ENCODE data around the gene GRK3. TPM values are rescaled to one million over a fixed set of nuclear protein-coding genes. Genes with fewer than 3 reads are reported as not detected.

Gene GRK3
- total and polyA plus RNA-seq, 10 of the 15 experiments (the other 5 are each of a cell fraction or from before 2014, with no cell fraction given) = 3.1 to 35.1 (median 14.7) TPM

GRCh38 chr22:25637672-25638071, 73.2 kb downstream of the GRK3 start:
- SMC1A ChIA-PET (ENCODE audit: uncharacterized antibody, unreplicated experiment) = interaction anchor here (1.1 to 2.1 kb wide), 5 partner anchors 7 to 93 kb away, joined by 3 to 10 read pairs (median 4); no protein-coding TSS in a partner anchor
- DNase-seq (ENCODE audit: low read depth, low spot score) (no peak), FAIRE-seq (no peak), ATAC-seq (no peak)
- Histone ChIP-seq H3K9ac (ENCODE audit: control insufficient read depth, insufficient read depth, low read length) (no peak overlapping the region), H3K27me3 (replicated peaks in 1 of 2; ENCODE audit: control insufficient read depth in 2 of 2, insufficient read depth in 2 of 2, low read length in 1 of 2) (no peaks in the 10 kb centered on the region), H3K4me2 (ENCODE audit: control insufficient read depth, insufficient read depth) (no peak overlapping the region), H3K4me3 (no peak overlapping the region), H3K79me2 (ENCODE audit: control insufficient read depth, insufficient read depth, low read length) (peaks cover 1% of the 10 kb centered on the region; the same call in 1 of the 2 replicates), H4K20me1 (ENCODE audit: control insufficient read depth, insufficient read depth) (no peaks in the 10 kb centered on the region), H3K27ac (ENCODE audit: control insufficient read depth, insufficient read depth) (no peak overlapping the region), H3K9me3 (replicated peaks; ENCODE audit: control insufficient read depth, insufficient read depth, low read length) (no peaks in the 10 kb centered on the region; the same call in 1 of the 3 replicates), H3K36me3 (ENCODE audit: control insufficient read depth in 2 of 2, insufficient read depth in 2 of 2, low read length in 1 of 2) (peaks cover 2 to 12% of the 10 kb centered on the region in 2 experiments; a peak in 3 of 4 replicates), H2AFZ (ENCODE audit: control insufficient read depth, low read depth, low read length) (no peak overlapping the region), H3K4me1 (ENCODE audit: control insufficient read depth, insufficient read depth, low read length) (no peaks in the 10 kb centered on the region)
- intact Hi-C loops (cut with micrococcal nuclease; ENCODE audit: unreplicated experiment) = no loop called here
- RAD21 ChIA-PET (ENCODE audit: unreplicated experiment) = interaction anchor here (1.1 kb wide), 1 partner anchor 65 kb away, joined by 3 read pairs; no protein-coding TSS in a partner anchor
- no peak for TF ChIP-seq ZZZ3 (IDR thresholded peaks at IDR 0.05; ENCODE audit: control insufficient read depth, insufficient read length, low read depth)
- TF ChIP-seq NFYA (IDR thresholded peaks at IDR 0.05; ENCODE audit: borderline replicate concordance, low read depth, low read length) = no peak
- TF ChIP-seq SUPT20H (IDR thresholded peaks at IDR 0.05; ENCODE audit: borderline replicate concordance, control insufficient read depth, low read depth, low read length) = no peak
- TF ChIP-seq, protein P1, sequence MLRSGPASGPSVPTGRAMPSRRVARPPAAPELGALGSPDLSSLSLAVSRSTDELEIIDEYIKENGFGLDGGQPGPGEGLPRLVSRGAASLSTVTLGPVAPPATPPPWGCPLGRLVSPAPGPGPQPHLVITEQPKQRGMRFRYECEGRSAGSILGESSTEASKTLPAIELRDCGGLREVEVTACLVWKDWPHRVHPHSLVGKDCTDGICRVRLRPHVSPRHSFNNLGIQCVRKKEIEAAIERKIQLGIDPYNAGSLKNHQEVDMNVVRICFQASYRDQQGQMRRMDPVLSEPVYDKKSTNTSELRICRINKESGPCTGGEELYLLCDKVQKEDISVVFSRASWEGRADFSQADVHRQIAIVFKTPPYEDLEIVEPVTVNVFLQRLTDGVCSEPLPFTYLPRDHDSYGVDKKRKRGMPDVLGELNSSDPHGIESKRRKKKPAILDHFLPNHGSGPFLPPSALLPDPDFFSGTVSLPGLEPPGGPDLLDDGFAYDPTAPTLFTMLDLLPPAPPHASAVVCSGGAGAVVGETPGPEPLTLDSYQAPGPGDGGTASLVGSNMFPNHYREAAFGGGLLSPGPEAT (IDR thresholded peaks at IDR 0.05; ENCODE audit: low read depth) = no peak
- no peak for TF ChIP-seq ZBED1 (IDR thresholded peaks at IDR 0.05; ENCODE audit: borderline replicate concordance)
- no peak for TF ChIP-seq CREM (IDR thresholded peaks at IDR 0.05; ENCODE audit: low read depth)
- no peak for TF ChIP-seq CEBPZ (IDR thresholded peaks at IDR 0.05; ENCODE audit: low read depth, low read length)
- no peak for TF ChIP-seq SMAD5 (IDR thresholded peaks at IDR 0.05; ENCODE audit: low read depth)
- no peak for TF ChIP-seq RELA (IDR thresholded peaks at IDR 0.05; ENCODE audit: borderline replicate concordance, partially characterized antibody)
- WGBS (ENCODE audit: insufficient coverage, insufficient replicate concordance, low lambda C conversion rate, missing lambda C conversion rate) = 98% methylated on average over 4 of the region's 4 CpGs
- in situ Hi-C loops (cut with MboI) = no loop called here
- no TSS peak for BruUV-seq (replicated peaks)
- CTCF ChIA-PET = interaction anchor here (0.6 to 2.2 kb wide), 2 partner anchors 18 to 34 kb away, joined by 3 to 7 read pairs; no protein-coding TSS in a partner anchor
- POLR2A ChIA-PET = no interaction called here

All from GM12878 (cell line).